ENCODE measurements around the gene TCF25. TPM values are rescaled to one million over a fixed set of nuclear protein-coding genes. Genes with fewer than 3 reads are reported as not detected.
"Not testable (repeated sequence)": the region's sequence is repeated elsewhere in the genome, so short reads cannot be mapped to it uniquely, and the experiment has no call there.

The TCF25 gene
- total and polyA plus RNA-seq, 3 donors from 2014 or later, result 225 to 345 (median 334) TPM

GRCh38 chr16:89912627-89913026, 39.2 kb downstream of the TCF25 start:
- Histone ChIP-seq H3K36me3 (ENCODE audit: low read depth, missing control alignments) (no peaks in the 10 kb centered on the region), H3K27me3 (no peaks in the 10 kb centered on the region), H3K4me1 (peaks cover 9% of the 10 kb centered on the region), H3K27ac (no peak overlapping the region), H3K4me3 (no peak overlapping the region), H3K9me3 (no peaks in the 10 kb centered on the region)
- no peak for DNase-seq
- intact Hi-C loops (cut with DNase I; ENCODE audit: low total_unique reads), result no loop called here
- TF ChIP-seq POLR2A (IDR thresholded peaks at IDR 0.05), result no peak
- no peak for TF ChIP-seq CTCF (IDR thresholded peaks at IDR 0.05)
- WGBS, 2 donors, result 40 to 78% methylated on average over 2 to 14 of the region's 14 CpGs

GRCh38 chr16:89913408-89914387, 40.3 kb downstream of the TCF25 start:
- Histone ChIP-seq H3K27ac (no peak overlapping the region), H3K4me1 (peaks cover 19% of the 10 kb centered on the region), H3K36me3 (ENCODE audit: low read depth, missing control alignments) (no peaks in the 10 kb centered on the region), H3K9me3 (no peaks in the 10 kb centered on the region), H3K27me3 (no peaks in the 10 kb centered on the region), H3K4me3 (no peak overlapping the region)
- 76 to 83% methylated on average over 28 to 30 of the region's 30 CpGs for WGBS, 2 donors
- intact Hi-C loops (cut with DNase I; ENCODE audit: low total_unique reads), result no loop called here
- no peak for DNase-seq
- TF ChIP-seq CTCF (IDR thresholded peaks at IDR 0.05) (no peak), POLR2A (IDR thresholded peaks at IDR 0.05) (no peak)

- H3K4me3 ChIP-seq; H3K27me3 ChIP-seq; intact Hi-C loops (cut with DNase I; ENCODE audit: low total_unique reads); H3K36me3 ChIP-seq (ENCODE audit: low read depth, missing control alignments); DNase-seq; H3K9me3 ChIP-seq; H3K27ac ChIP-seq: not testable (repeated sequence)
- WGBS, 2 donors, result 58 to 66% methylated on average over 11 of the region's 11 CpGs
- peaks cover 18% of the 10 kb centered on the region for H3K4me1 ChIP-seq
Observed at GRCh38 chr16:89914642-89915285, 41.4 kb downstream of the TCF25 start.

- H3K9me3 ChIP-seq, result no peaks in the 10 kb centered on the region
- H3K36me3 ChIP-seq (ENCODE audit: low read depth, missing control alignments), result no peaks in the 10 kb centered on the region
- intact Hi-C loops (cut with DNase I; ENCODE audit: low total_unique reads), result no loop called here
- no peak overlapping the region for H3K27ac ChIP-seq
- no peak for DNase-seq
- no peaks in the 10 kb centered on the region for H3K27me3 ChIP-seq
- no peak for TF ChIP-seq POLR2A (IDR thresholded peaks at IDR 0.05)
- no peak for TF ChIP-seq CTCF (IDR thresholded peaks at IDR 0.05)
- WGBS, 2 donors, result 84 to 92% methylated on average over 12 to 40 of the region's 40 CpGs
- H3K4me3 ChIP-seq, result no peak overlapping the region
- H3K4me1 ChIP-seq, result peaks cover 14% of the 10 kb centered on the region
Observed at GRCh38 chr16:89915303-89916232, 42.2 kb downstream of the TCF25 start.

All from testis (tissue), 3 donors.